ENCODE data around the gene DDX24. TPM values are rescaled to one million over a fixed set of nuclear protein-coding genes. Genes with fewer than 3 reads are reported as not detected.

DDX24 gene
- polyA plus RNA-seq, 3 donors = 51.2 to 68.0 (median 53.8) TPM

GRCh38 chr14:94077111-94077821 lies 3.7 kb downstream of the DDX24 start:
- Histone ChIP-seq H3K4me3 (replicated peaks in 1 of 3; ENCODE audit: low read depth in 2 of 3, low read length in 3 of 3) (no peak overlapping the region), H3K4me1 (ENCODE audit: control insufficient read depth in 1 of 2, insufficient read depth in 2 of 2, low read length in 2 of 2) (peaks cover 31 to 44% of the 10 kb centered on the region in 2 donors), H3K9ac (ENCODE audit: insufficient read depth, low read length, poor library complexity, severe bottlenecking) (no peak overlapping the region), H3K9me3 (replicated peaks in 1 of 2; ENCODE audit: control insufficient read depth in 1 of 2, insufficient read depth in 1 of 2, low read length in 2 of 2) (peaks cover 10 to 12% of the 10 kb centered on the region in 2 donors), H3K27me3 (ENCODE audit: control insufficient read depth in 2 of 2, insufficient read depth in 2 of 2, low read length in 2 of 2) (no peaks in the 10 kb centered on the region), H3K27ac (ENCODE audit: low read depth in 1 of 2, low read length in 2 of 2) (peak overlapping the region in 1 of 2 donors; percentile 46), H3K4me2 (replicated peaks; ENCODE audit: extremely low read depth, low read length, poor library complexity, severe bottlenecking) (no peak overlapping the region), H4K20me1 (ENCODE audit: insufficient read depth, low read length) (peaks cover 63% of the 10 kb centered on the region), H2AFZ (ENCODE audit: insufficient read depth, low read depth, low read length, poor library complexity, severe bottlenecking) (no peak overlapping the region), H3K36me3 (replicated peaks in 1 of 2; ENCODE audit: control insufficient read depth in 1 of 2, insufficient read depth in 2 of 2, low read length in 2 of 2) (peaks cover 12 to 37% of the 10 kb centered on the region in 2 donors), H3K79me2 (ENCODE audit: insufficient read depth, low read length) (peaks cover 97% of the 10 kb centered on the region)
- peaks cover 31 to 45% of the 10 kb centered on the region in 2 donors for H3K36me3 Mint-ChIP-seq
- H3K27me3 Mint-ChIP-seq (ENCODE audit: low read depth in 3 of 3) = peaks cover 0 to 2% (median 0%) of the 10 kb centered on the region in 3 donors
- H3K9me3 Mint-ChIP-seq = peaks cover 15 to 32% (median 21%) of the 10 kb centered on the region in 7 donors
- DNase-seq = no peak
- no peak overlapping the region for H3K4me3 Mint-ChIP-seq
- TF ChIP-seq CTCF (IDR thresholded peaks at IDR 0.05) = no peak
- 83% methylated on average over 1 of the region's 7 CpGs for WGBS (ENCODE audit: insufficient coverage)
- H3K4me1 Mint-ChIP-seq = peaks cover 45% of the 10 kb centered on the region
- intact Hi-C loops (cut with micrococcal nuclease) = loop anchor here in 1 of 2 donors (5.0 kb wide), 1 partner anchor 100 kb away; no protein-coding TSS in a partner anchor
- H3K27ac Mint-ChIP-seq = peak overlapping the region in 1 of 7 donors; percentile 26

DNA sequence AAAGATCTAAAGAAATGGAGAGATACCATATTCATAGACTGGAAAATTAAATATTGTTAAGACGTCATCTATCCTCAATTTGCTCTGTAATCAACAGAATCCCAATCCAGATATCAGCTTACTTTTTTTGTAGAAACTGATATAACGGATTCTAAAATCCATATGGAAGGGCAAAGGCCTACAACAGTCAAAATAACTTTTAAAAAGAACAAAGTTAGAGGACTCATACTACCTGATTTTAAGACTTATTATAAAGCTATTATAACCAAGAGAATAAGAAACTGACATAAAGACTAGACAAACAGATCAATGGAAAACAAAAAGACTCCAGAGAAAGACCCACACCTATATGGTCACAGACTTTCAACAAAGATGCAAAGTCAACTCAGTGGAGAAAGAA lies 6.0 kb downstream of the DDX24 start:
- no peak for DNase-seq
- no peak overlapping the region for H3K9ac ChIP-seq (ENCODE audit: insufficient read depth, low read length, poor library complexity, severe bottlenecking)
- H3K27ac Mint-ChIP-seq = no peak overlapping the region
- peaks cover 31 to 50% (median 36%) of the 10 kb centered on the region in 7 donors for H3K9me3 Mint-ChIP-seq
- TF ChIP-seq CTCF (IDR thresholded peaks at IDR 0.05) = no peak
- no peak overlapping the region for H3K4me2 ChIP-seq (replicated peaks; ENCODE audit: extremely low read depth, low read length, poor library complexity, severe bottlenecking)
- no peaks in the 10 kb centered on the region for H3K27me3 Mint-ChIP-seq (ENCODE audit: low read depth in 3 of 3)
- no peaks in the 10 kb centered on the region for H3K27me3 ChIP-seq (ENCODE audit: control insufficient read depth in 2 of 2, insufficient read depth in 2 of 2, low read length in 2 of 2)
- peaks cover 59% of the 10 kb centered on the region for H4K20me1 ChIP-seq (ENCODE audit: insufficient read depth, low read length)
- peaks cover 99% of the 10 kb centered on the region for H3K79me2 ChIP-seq (ENCODE audit: insufficient read depth, low read length)
- H3K4me1 Mint-ChIP-seq = peaks cover 37% of the 10 kb centered on the region
- H3K27ac ChIP-seq (ENCODE audit: low read depth in 1 of 2, low read length in 2 of 2) = no peak overlapping the region
- H3K36me3 Mint-ChIP-seq = peaks cover 49 to 63% of the 10 kb centered on the region in 2 donors
- H3K4me3 ChIP-seq (replicated peaks in 1 of 3; ENCODE audit: low read depth in 2 of 3, low read length in 3 of 3) = no peak overlapping the region
- H2AFZ ChIP-seq (ENCODE audit: insufficient read depth, low read depth, low read length, poor library complexity, severe bottlenecking) = no peak overlapping the region
- intact Hi-C loops (cut with micrococcal nuclease) = loop anchor here in 1 of 2 donors (5.0 kb wide), 1 partner anchor 102 kb away; no protein-coding TSS in a partner anchor
- H3K4me3 Mint-ChIP-seq = no peak overlapping the region
- no CpG with 5 or more reads among the region's 2 CpGs for WGBS (ENCODE audit: insufficient coverage)
- peaks cover 12 to 37% of the 10 kb centered on the region in 2 donors for H3K36me3 ChIP-seq (replicated peaks in 1 of 2; ENCODE audit: control insufficient read depth in 1 of 2, insufficient read depth in 2 of 2, low read length in 2 of 2)
- peaks cover 13 to 15% of the 10 kb centered on the region in 2 donors for H3K9me3 ChIP-seq (replicated peaks in 1 of 2; ENCODE audit: control insufficient read depth in 1 of 2, insufficient read depth in 1 of 2, low read length in 2 of 2)
- H3K4me1 ChIP-seq (ENCODE audit: control insufficient read depth in 1 of 2, insufficient read depth in 2 of 2, low read length in 2 of 2) = peaks cover 20 to 33% of the 10 kb centered on the region in 2 donors

Measured in CD14-positive monocyte (primary cell).